HCT116 (cell line): ENCODE data around the gene CIDEC. TPM values are rescaled to one million over a fixed set of nuclear protein-coding genes. Genes with fewer than 3 reads are reported as not detected.

Experiments
- ATAC-seq: fragments of 200-7000 bp; cut with Tn5 transposase; 2 replicates; pipeline ENCODE4 v1.9.1; 2020; ENCODE audit warnings: mild to moderate bottlenecking, moderate library complexity
- BruUV-seq: library from RNA; stranded (reverse); fragments of 400-500 nt; replicated peaks from 2 replicates; lab custom pipeline; 2021; lab: Mats Ljungman, UMichigan
- CTCF ChIA-PET: fragments of 300-600 bp; sonication (Branson Sonifier 250); formaldehyde crosslinking; loops from one replicate; lab custom pipeline; 2021; ENCODE audit warnings: antibody characterized with exemption; lab: Charles Lee
- POLR2A ChIA-PET: fragments of 300-600, 350-600 bp; sonication (Branson Sonifier 250); formaldehyde crosslinking; loops from one replicate; lab custom pipeline; 2021; ENCODE audit warnings: antibody characterized with exemption; lab: Charles Lee
- RAD21 ChIA-PET, 2 experiments: fragments of 300-600 bp; sonication (Branson Sonifier 250); formaldehyde crosslinking; loops; one replicate each; lab custom pipeline; 2023; ENCODE audit warnings: low total read pairs in 2 of 2; ENCODE audit not compliant: uncharacterized antibody in 2 of 2, unreplicated experiment in 2 of 2, low non-redundant PET in 1 of 2; lab: Charles Lee
- DNase-seq: peaks from one replicate; pipeline ENCODE4 v3.0.0-alpha.2; 2010; ENCODE audit warnings: low read depth, low spot score
- H2AFZ ChIP-seq: fragments of 200-600 bp; shearing (Covaris generic), sonication (generic); 2 replicates; pipeline ENCODE4 v1.6.1; 2017; ENCODE audit warnings: low read depth, mixed run types, mixed read lengths, antibody characterized with exemption, low read length; ENCODE audit not compliant: poor library complexity, severe bottlenecking
- H3K27ac ChIP-seq: 2 replicates; pipeline ENCODE4 v1.5.1; 2012; ENCODE audit warnings: low read depth, low read length
- H3K27me3 ChIP-seq: fragments of 200-600 bp; sonication (generic); 2 replicates; pipeline ENCODE4 v1.6.1; 2016; ENCODE audit warnings: mixed run types, low read length, mixed read lengths; ENCODE audit not compliant: insufficient read depth
- H3K36me3 ChIP-seq, 2 experiments: fragments of 200-500 bp in 1 of 2; fragments of 200-600 bp in 1 of 2; sonication (Bioruptor generic) in 1 of 2; sonication (generic) in 1 of 2; 2 replicates each; pipeline versions ENCODE4 v1.5.1 to v1.6.1; 2014 to 2016; ENCODE audit warnings: low read length in 2 of 2, inconsistent platforms in 1 of 2, mixed read lengths in 1 of 2, mixed run types in 1 of 2; ENCODE audit not compliant: insufficient read depth in 2 of 2, control insufficient read depth in 1 of 2
- H3K4me1 ChIP-seq, 2 experiments: fragments of 200-600 bp in 1 of 2; sonication (generic) in 1 of 2; 2 replicates each; pipeline versions ENCODE4 v1.5.1 to v1.6.1; 2012 to 2017; ENCODE audit warnings: low read length in 2 of 2, inconsistent platforms in 1 of 2, mild to moderate bottlenecking in 1 of 2, mixed read lengths in 1 of 2, mixed run types in 1 of 2, moderate library complexity in 1 of 2; ENCODE audit not compliant: insufficient read depth in 2 of 2, control insufficient read depth in 1 of 2
- H3K4me2 ChIP-seq: fragments of 200-600 bp; sonication (generic); 2 replicates; pipeline ENCODE4 v1.6.1; 2017; ENCODE audit warnings: mixed run types, low read length, mixed read lengths
- H3K4me3 ChIP-seq, 2 experiments: fragments of 200-600 bp in 1 of 2; sonication (generic) in 1 of 2; replicated peaks in 1 of 2; 2 replicates each; pipeline ENCODE4 v1.5.1; 2011 to 2016; ENCODE audit warnings: low read length in 2 of 2, control low read depth in 1 of 2, low read depth in 1 of 2, mild to moderate bottlenecking in 1 of 2, mixed read lengths in 1 of 2, mixed run types in 1 of 2
- H3K79me2 ChIP-seq: fragments of 200-600 bp; sonication (generic); 2 replicates; pipeline ENCODE4 v1.6.1; 2017; ENCODE audit warnings: mild to moderate bottlenecking, mixed run types, low read length, moderate library complexity, mixed read lengths; ENCODE audit not compliant: insufficient read depth
- H3K9ac ChIP-seq: fragments of 200-600 bp; sonication (generic); 2 replicates; pipeline ENCODE4 v1.6.1; 2016; ENCODE audit warnings: low read length, mixed read lengths
- H3K9me2 ChIP-seq: fragments of 200-600 bp; sonication (generic), shearing (Covaris generic); 2 replicates; pipeline ENCODE4 v1.6.1; 2017; ENCODE audit warnings: mixed run types, mild to moderate bottlenecking, moderate library complexity; ENCODE audit not compliant: insufficient read depth
- H3K9me3 ChIP-seq, 2 experiments: fragments of 200-500 bp in 1 of 2; fragments of 200-600 bp in 1 of 2; sonication (Bioruptor generic) in 1 of 2; sonication (generic) in 1 of 2; 2 replicates each; pipeline ENCODE4 v1.6.1; 2014 to 2017; ENCODE audit warnings: low read length in 2 of 2, mixed read lengths in 2 of 2, inconsistent platforms in 1 of 2, low read depth in 1 of 2, mild to moderate bottlenecking in 1 of 2, mixed run types in 1 of 2, moderate library complexity in 1 of 2; ENCODE audit not compliant: control insufficient read depth in 1 of 2, insufficient read depth in 1 of 2
- H4K20me1 ChIP-seq: fragments of 200-600 bp; sonication (generic), shearing (Covaris generic); 2 replicates; pipeline ENCODE4 v1.6.1; 2017; ENCODE audit warnings: mixed run types, mild to moderate bottlenecking, moderate library complexity; ENCODE audit not compliant: insufficient read depth
- CEBPB ChIP-seq: IDR thresholded peaks from 2 replicates; pipeline ENCODE4 v1.6.1; 2012; ENCODE audit warnings: low read depth
- EGR1 ChIP-seq: IDR thresholded peaks from 2 replicates; pipeline ENCODE4 v1.6.1; 2012; ENCODE audit warnings: low read depth
- EZH2 ChIP-seq: fragments of 200-600 bp; sonication (generic); IDR thresholded peaks from 2 replicates; pipeline ENCODE4 v1.6.1; 2017; ENCODE audit warnings: antibody characterized with exemption, mixed run types
- JUND ChIP-seq: IDR thresholded peaks from 2 replicates; pipeline ENCODE4 v1.6.1; 2012
- POLR2AphosphoS5 ChIP-seq: IDR thresholded peaks from 2 replicates; pipeline ENCODE4 v1.6.1; 2011; ENCODE audit warnings: mild to moderate bottlenecking, low read depth, low read length, moderate library complexity
- SIN3A ChIP-seq: IDR thresholded peaks from 2 replicates; pipeline ENCODE4 v1.6.1; 2012; ENCODE audit warnings: low read depth
- SP1 ChIP-seq: IDR thresholded peaks from 2 replicates; pipeline ENCODE4 v1.6.1; 2012; ENCODE audit warnings: low read depth
- TCF7L2 ChIP-seq: IDR thresholded peaks from 2 replicates; pipeline ENCODE4 v1.7.0; 2011; ENCODE audit warnings: borderline replicate concordance, inconsistent platforms; ENCODE audit not compliant: insufficient read depth, insufficient read length; ENCODE audit errors: extremely low read depth
- ZFX ChIP-seq: fragments of 450-650 bp; IDR thresholded peaks from 2 replicates; pipeline ENCODE4 v1.6.1; 2017
- ZNF274 ChIP-seq: fragments of 200-500 bp; sonication (Bioruptor generic); IDR thresholded peaks from 2 replicates; pipeline ENCODE4 v1.6.1; 2014; ENCODE audit warnings: mild to moderate bottlenecking, low read depth, low read length, inconsistent platforms
- intact Hi-C: fragments of 100-400 bp; cut with micrococcal nuclease; formaldehyde crosslinking; loops from 2 replicates; pipeline ENCODE4 v1.10.0; 2022
- total RNA-seq: library from RNA; stranded (reverse); gene quantifications from one replicate; pipeline ENCODE4 v1.2.1, GENCODE V29; 2021; ENCODE audit not compliant: unreplicated experiment
- TF ChIP-seq, protein P1 (sequence below): IDR thresholded peaks from 2 replicates; pipeline ENCODE4 v1.6.1; 2012; ENCODE audit warnings: low read depth
- TF ChIP-seq, protein P2 (sequence below): IDR thresholded peaks from 2 replicates; pipeline ENCODE4 v1.6.1; 2012
- TF ChIP-seq, protein P3 (sequence below): IDR thresholded peaks from 2 replicates; pipeline ENCODE4 v1.6.1; 2012
- TF ChIP-seq, protein P4 (sequence below), 3 experiments: fragments of 200-600 bp in 1 of 3; sonication (generic) in 1 of 3; IDR thresholded peaks in 2 of 3; conservative IDR thresholded peaks in 1 of 3; 2 replicates each; pipeline ENCODE4 v1.5.1; 2012 to 2017; ENCODE audit warnings: low read depth in 2 of 3, low read length in 2 of 3, antibody characterized with exemption in 1 of 3, borderline replicate concordance in 1 of 3, control low read depth in 1 of 3, mild to moderate bottlenecking in 1 of 3, mixed read lengths in 1 of 3, mixed run types in 1 of 3, moderate library complexity in 1 of 3; ENCODE audit not compliant: insufficient read depth in 1 of 3

CIDEC gene
- total RNA-seq, 1 experiment from 2014 or later = not detected

DNA sequence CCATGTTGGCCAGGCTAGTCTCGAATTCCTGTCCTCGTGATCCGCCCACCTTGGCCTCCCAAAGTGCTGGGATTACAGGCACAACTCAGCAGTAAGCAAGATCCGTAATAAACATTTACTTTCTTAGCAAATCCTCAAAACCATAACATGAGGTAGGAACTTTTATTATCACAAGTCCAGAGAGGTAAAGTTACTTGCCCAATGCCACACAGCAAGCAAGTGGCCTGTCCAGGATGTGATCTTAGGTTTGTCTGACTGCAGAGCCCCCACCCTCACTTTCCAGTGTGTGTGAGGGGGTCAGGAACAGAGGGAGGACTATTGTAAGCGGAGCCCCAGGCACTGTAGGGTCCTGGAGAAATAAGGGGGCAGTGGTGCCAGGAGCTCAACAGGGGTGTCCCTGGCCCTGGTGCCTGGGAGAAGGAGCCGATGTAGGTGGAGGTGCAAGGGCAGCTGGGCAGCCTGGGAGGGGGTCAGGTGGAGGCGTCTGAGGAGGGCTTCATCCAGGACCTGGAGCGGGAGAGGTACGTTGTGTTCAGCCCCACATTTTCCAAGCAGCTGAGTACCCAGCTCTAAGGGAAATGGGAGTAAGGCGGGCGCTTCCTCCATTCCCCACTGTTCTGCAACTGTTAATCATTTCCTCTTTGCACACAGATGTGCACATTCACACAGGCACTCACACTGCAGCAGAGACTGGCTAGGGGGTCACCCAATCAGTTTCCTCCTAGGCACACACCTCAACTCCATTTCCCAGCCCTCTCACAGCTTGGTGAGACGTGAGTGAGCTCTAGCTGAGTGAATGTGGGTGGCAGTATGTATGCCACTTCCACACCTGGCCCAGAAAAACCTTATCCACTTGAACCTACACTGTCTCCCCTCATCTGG lies 42.1 kb downstream of the CIDEC start (continued):
- TF ChIP-seq, protein P1, sequence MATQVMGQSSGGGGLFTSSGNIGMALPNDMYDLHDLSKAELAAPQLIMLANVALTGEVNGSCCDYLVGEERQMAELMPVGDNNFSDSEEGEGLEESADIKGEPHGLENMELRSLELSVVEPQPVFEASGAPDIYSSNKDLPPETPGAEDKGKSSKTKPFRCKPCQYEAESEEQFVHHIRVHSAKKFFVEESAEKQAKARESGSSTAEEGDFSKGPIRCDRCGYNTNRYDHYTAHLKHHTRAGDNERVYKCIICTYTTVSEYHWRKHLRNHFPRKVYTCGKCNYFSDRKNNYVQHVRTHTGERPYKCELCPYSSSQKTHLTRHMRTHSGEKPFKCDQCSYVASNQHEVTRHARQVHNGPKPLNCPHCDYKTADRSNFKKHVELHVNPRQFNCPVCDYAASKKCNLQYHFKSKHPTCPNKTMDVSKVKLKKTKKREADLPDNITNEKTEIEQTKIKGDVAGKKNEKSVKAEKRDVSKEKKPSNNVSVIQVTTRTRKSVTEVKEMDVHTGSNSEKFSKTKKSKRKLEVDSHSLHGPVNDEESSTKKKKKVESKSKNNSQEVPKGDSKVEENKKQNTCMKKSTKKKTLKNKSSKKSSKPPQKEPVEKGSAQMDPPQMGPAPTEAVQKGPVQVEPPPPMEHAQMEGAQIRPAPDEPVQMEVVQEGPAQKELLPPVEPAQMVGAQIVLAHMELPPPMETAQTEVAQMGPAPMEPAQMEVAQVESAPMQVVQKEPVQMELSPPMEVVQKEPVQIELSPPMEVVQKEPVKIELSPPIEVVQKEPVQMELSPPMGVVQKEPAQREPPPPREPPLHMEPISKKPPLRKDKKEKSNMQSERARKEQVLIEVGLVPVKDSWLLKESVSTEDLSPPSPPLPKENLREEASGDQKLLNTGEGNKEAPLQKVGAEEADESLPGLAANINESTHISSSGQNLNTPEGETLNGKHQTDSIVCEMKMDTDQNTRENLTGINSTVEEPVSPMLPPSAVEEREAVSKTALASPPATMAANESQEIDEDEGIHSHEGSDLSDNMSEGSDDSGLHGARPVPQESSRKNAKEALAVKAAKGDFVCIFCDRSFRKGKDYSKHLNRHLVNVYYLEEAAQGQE = no peak
- TF ChIP-seq CEBPB (no peak), EZH2 (no peak), SP1 (no peak), ZNF274 (no peak), EGR1 (no peak)
- TF ChIP-seq, protein P2, sequence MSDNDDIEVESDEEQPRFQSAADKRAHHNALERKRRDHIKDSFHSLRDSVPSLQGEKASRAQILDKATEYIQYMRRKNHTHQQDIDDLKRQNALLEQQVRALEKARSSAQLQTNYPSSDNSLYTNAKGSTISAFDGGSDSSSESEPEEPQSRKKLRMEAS = no peak

DNA sequence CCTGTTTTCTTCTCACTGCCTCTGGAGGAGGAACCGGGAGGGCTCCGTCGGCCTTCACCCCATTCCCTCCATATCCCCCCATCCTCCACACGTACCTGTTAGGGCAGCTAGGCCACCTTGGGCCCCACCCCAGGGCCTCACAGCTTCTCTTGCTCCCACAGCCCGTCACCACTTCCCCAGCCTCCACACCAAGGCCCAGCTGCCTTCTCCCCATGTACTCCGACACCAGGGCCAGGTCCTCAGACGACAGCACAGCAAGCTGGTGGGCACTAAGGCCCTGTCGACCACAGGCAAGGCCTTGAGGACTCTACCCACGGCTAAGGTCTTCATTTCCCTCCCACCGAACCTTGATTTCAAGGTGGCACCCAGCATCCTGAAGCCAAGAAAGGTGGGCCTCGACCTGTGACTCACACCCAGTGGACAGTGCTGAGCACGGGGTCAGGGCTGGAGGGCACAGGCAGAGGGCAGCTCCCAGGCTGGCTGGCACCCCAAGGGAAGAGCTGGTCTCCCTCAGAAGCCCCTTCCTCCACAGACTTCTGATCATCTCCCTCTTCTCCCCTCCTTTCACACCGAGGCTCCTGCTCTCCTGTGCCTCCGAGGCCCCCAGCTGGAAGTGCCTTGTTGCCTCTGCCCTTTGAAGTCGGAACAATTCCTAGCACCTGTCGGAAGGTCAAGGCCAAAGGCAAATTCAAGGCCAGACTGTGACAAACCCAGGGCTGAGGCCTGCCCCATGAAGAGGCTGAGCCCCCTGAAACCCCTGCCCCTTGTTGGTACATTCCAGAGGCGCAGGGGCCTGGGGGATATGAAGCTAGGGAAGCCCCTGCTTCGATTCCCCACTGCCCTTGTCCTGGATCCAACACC lies 45.3 kb downstream of the CIDEC start:
- H3K9ac ChIP-seq = no peak overlapping the region
- no peaks in the 10 kb centered on the region for H3K27me3 ChIP-seq
- DNase-seq (no peak), ATAC-seq (no peak)
- H3K79me2 ChIP-seq = no peaks in the 10 kb centered on the region
- peaks cover 8 to 9% of the 10 kb centered on the region in 2 experiments; a peak in 3 of 4 replicates for H3K36me3 ChIP-seq
- H2AFZ ChIP-seq = no peak overlapping the region
- H3K9me3 ChIP-seq = no peaks in the 10 kb centered on the region
- TF ChIP-seq ZNF274 (no peak), JUND (no peak), SIN3A (no peak), TCF7L2 (no peak), POLR2AphosphoS5 (no peak), SP1 (no peak), ZFX (no peak)
- TF ChIP-seq, protein P3, sequence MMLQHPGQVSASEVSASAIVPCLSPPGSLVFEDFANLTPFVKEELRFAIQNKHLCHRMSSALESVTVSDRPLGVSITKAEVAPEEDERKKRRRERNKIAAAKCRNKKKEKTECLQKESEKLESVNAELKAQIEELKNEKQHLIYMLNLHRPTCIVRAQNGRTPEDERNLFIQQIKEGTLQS = no peak
- TF ChIP-seq, protein P4, sequence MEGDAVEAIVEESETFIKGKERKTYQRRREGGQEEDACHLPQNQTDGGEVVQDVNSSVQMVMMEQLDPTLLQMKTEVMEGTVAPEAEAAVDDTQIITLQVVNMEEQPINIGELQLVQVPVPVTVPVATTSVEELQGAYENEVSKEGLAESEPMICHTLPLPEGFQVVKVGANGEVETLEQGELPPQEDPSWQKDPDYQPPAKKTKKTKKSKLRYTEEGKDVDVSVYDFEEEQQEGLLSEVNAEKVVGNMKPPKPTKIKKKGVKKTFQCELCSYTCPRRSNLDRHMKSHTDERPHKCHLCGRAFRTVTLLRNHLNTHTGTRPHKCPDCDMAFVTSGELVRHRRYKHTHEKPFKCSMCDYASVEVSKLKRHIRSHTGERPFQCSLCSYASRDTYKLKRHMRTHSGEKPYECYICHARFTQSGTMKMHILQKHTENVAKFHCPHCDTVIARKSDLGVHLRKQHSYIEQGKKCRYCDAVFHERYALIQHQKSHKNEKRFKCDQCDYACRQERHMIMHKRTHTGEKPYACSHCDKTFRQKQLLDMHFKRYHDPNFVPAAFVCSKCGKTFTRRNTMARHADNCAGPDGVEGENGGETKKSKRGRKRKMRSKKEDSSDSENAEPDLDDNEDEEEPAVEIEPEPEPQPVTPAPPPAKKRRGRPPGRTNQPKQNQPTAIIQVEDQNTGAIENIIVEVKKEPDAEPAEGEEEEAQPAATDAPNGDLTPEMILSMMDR (IDR thresholded peaks at IDR 0.05 in 2 of 3, conservative IDR thresholded peaks at IDR 0.05 in 1 of 3; ENCODE audit: borderline replicate concordance in 1 of 3, insufficient read depth in 1 of 3, low read depth in 2 of 3, low read length in 2 of 3) = no peak
- RAD21 ChIA-PET = no interaction called here
- POLR2A ChIA-PET = no interaction called here
- intact Hi-C loops = no loop called here
- no peak overlapping the region for H3K27ac ChIP-seq
- no peaks in the 10 kb centered on the region for H3K9me2 ChIP-seq
- no peak overlapping the region for H3K4me3 ChIP-seq
- no peak overlapping the region for H3K4me2 ChIP-seq
- CTCF ChIA-PET = no interaction called here
- no peaks in the 10 kb centered on the region for H3K4me1 ChIP-seq
- H4K20me1 ChIP-seq = no peaks in the 10 kb centered on the region
- no TSS peak for BruUV-seq
